HG03103 (cell line): ENCODE results near the gene EXOSC6.
"Not testable (repeated sequence)": the region's sequence is repeated elsewhere in the genome, so short reads cannot be mapped to it uniquely, and the experiment has no call there.

Experiments
- ATAC-seq: cut with Tn5 transposase; IDR thresholded peaks from one replicate; pipeline ENCODE4 v1.9.1; 2021; ENCODE audit warnings: low read depth; ENCODE audit not compliant: unreplicated experiment

Gene EXOSC6

DNA sequence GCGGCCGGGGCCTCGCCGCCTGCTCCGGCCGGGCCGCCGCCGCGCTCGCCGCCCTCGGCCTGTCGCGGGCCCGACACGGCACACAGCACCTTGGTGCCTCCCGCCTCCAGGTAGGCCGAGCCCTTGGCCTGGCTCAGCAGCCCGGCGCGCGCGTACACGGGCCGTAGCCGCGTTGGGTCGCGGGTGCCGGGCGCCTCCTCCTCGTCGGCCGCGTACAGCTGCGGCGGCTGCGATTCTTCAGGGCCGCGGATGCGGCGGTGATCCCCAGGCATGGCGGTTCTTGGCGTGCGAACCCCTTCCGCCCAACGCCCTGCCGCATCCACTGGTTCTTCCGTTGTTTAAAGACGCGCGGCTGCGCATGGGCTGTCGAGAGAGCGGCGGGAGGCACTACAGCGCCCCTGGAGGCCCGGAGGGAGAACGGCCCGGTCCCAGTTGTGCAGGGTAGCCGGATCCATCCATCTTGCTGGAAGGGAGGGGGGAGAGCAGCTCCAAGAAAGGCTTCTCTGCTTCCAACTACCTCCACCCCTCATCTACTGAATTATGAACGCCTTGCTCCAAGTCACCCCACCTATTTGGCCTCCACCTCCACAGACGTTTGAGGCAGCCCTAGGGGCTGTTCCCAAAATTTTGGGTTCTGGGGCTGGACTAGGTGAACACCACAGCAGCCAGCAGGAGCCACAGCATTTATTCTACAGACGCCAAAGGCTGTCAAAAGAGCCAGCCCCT is at the start of gene EXOSC6:
EXOSC6 (minus strand) TSS at position 312 of the 726 bp plus-strand sequence; CDS start at position 272, 40 bp downstream.
- ATAC-seq = peak; percentile 79

DNA sequence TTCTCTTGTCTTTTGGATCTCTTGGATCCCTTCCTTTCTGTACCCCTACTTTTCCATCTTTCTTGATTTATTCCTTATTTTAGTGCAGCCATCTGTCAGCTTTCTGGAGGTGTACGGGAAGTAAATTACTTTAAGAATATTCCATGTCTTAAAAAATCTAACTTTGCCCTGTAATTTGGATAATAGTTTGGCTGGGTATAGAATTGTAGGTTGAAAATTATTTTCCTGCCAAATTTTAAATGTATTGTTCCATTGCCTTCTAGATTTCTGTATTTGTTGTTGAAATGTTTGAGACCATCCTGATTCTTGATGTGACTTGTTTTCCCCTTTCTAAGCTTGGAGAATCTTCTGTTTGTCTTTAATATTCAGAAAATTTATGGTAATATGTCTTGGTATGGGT is 49.4 kb upstream of the EXOSC6 start:
- ATAC-seq = no peak

DNA sequence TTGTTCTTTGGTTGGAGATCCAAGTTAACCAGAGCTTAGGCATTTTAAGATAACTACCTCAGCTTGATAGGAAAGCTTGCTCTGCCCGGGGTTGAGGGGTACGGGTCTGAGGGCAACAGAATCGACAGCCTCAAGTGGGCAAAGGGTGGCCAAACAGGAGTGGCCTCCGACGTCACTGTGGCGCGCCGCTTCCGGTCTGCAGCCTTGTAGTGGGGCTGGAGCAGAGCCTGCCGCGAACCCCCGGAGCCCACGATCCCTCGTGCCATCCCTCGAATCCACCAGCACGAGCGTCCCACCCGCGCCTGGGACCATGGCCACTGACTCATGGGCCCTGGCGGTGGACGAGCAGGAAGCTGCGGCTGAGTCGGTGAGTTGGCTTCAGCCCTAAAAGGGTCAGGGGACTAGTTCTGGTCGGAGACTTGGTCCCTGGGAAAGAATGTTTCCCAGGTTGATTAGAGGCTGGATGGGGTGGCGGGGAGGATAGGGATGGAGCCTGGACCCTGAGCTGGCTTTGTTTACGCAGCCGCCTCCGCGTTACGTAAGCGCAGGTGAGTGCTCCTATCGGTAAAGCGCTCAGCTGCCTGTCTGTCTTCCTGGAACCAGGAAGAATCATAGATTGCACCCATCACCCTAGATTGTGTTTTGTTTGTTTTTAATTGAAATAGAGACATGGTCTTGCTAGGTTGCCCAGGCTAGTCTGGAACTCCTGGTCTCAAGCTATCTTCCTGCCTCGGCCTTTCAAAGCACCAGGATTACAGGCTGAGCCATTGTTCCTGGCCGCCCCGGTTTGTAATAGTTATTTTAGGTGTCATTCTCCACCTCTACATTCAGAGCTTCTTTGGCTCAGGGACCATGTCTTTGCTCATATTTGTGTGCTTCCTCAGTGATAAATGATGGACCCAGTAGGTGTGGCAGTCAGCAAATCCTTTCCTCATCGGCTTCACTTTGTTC is 47.5 kb upstream of the EXOSC6 start, which contains the start of gene DDX19B:
DDX19B (plus strand) TSS at position 199 of the 951 bp plus-strand sequence; CDS start at position 311, 112 bp downstream.
- ATAC-seq = peak; percentile 56

DNA sequence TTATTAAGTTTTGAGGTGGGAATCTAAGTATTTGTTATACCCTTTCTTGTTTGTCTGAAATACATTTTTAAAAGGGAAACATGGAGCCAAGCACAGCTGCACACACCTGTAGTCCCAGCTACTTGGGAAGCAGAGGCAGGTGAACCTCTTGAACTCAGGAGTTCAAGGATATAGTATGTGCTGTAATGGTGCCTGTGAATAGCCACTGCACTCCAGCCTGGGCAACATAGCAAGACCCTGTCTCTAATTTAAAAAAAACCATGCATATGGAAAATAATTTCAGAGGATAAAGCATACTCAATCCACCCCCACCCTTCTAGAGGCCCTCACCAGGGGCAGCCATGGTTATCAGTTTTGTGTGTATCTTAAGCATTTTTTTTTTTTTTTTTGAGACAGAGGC is 43.9 kb upstream of the EXOSC6 start:
- no peak for ATAC-seq

DNA sequence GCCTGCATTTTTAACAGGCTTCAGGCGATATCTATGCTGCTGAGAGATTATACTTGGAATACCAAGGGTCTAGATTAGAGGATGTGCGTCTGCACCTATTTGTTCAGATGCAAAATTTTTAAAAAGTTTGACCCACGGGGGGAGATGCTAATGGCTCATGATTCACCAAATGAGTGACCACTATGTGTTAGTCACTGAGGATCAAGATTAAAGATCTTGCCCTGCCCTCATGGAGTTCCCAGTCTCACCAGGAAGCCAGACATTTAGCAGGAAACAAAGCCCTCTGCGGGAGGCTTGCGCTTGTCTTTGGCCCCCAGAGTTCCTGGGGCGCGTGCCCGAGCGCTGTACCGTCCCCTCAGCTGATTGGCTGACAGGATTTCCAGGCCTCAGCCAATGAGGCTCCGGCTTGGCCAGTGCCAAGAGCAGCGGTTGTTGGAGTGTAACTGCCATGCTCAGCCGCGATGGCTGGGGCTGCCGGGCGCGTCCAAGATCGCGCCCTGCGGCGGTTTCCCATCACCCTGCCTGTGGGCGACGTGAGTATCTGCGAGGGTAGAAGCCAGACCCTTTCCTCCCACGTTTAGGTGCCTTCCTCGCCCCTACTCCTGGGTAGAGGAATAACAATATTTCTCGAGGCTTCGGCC is 42.8 kb upstream of the EXOSC6 start:
- ATAC-seq = no peak

DNA sequence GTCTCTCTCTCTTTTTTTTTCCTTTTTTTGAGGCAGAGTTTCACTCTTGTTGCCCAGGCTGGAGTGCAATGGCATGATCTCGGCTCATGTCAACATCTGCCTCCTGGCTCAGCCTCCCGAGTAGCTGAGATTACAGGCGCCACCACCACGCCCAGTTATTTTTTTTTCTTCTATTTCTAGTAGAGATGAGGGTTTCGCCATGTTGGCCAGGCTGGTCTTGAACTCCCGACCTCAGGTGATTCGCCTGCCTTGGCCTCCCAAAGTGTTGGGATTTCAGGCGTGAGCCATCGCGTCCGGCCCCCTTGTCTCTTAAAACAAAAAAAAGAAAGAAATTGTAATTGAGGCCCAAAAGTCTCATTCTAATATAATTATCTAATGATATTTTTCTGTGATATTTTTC is 40.4 kb upstream of the EXOSC6 start:
- not testable (repeated sequence) for ATAC-seq

DNA sequence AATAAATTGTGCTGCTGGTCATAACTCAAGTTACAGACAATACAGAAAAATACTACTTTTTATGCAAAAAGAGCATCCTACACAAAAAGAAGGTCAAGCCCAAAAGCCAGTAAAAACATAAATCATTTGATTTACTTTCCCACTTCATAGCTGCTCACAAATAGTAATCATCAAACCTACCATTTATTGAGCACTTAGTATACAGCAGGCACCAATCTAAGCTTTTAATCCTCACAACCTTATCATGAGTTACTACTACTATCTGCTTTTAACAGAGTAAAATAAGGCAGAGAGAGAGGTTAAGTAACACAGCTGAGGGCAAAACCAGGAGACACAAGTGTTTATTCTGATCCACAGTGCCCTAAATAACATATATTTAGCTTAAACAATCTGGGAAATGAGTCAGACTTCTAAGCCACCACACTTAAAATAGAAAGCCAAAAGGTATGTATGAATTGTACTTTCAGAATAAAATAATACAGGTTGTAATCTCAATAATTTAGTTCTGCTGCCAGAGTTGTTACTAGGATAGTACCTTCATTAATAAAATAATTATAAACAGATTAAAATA is 39.3 kb upstream of the EXOSC6 start:
- no peak for ATAC-seq

DNA sequence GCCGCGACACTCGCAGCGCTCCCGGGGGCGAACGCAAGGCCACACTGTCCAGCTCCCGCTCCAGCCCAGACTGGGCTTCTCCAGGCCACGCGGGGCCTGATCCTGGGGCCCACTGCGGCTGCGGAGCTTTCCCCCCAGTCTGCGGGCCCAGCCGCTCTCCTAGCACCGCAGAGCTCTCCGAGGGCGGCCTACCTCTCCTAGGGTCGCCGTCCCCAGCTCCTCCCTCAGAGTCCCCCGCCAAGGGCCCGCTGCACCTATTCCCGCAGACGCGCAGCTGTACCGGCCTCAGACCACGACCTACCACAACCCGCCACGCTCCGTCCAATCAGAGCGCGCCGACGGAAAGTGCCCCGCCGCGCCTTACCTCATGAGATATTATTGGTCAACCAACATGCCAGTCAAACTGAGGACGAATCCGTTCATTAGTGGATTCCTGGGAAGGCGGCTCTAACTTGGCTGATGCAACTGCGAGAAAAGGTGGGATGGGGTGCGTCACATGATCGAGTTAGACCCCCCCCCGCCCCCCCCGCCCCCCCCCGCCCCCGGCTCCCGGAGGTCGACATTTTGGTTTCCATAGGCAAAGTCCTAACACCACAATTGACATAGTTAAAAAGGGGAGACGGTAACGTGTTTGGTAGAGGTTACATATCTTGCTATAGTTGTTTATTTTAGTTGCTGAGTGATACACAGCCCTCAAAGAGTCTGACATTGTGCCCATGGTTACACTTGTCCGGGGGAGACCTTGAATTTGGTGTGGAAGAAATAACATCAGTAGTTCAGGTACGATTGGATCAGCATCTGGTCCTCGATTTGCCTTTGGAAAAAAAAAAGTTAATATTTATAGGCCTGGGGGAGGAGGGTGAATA is 37.7 kb upstream of the EXOSC6 start, which contains the start of gene AARS1:
AARS1 (minus strand) TSS at position 278 of the 866 bp plus-strand sequence. CDS start 6,743 bp downstream, outside the sequence.
- ATAC-seq = peak; percentile 97

DNA sequence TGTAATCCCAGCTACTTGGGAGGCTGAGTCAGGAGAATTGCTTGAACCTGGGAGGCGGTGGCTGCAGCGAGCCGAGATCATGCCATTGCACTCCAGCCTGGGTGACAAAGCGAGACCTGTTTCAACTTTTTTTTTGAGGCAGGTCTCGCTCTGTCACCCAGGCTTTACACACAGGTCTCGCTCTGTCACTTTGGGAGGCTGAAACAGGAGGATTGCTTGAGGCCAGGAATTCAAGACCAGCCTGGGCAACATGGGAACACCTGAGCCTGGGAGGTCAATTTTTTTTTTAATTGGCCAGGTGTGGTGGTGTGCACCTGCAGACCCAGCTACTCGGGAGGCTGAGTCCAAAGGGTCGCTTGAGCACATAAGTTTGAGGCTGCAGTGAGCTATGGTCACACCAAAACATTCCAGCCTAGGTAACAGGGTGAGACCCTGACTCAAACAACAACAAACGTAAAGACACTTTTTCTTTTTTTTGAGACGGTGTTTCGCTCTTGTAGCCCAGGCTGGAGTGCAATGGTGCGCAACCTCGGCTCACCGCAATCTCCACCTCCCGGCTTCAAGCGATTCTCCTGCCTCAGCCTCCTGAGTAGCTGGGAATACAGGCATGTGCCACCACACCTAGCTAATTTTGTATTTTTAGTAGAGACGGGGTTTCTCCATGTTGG is 35.7 kb upstream of the EXOSC6 start:
- not testable (repeated sequence) for ATAC-seq

DNA sequence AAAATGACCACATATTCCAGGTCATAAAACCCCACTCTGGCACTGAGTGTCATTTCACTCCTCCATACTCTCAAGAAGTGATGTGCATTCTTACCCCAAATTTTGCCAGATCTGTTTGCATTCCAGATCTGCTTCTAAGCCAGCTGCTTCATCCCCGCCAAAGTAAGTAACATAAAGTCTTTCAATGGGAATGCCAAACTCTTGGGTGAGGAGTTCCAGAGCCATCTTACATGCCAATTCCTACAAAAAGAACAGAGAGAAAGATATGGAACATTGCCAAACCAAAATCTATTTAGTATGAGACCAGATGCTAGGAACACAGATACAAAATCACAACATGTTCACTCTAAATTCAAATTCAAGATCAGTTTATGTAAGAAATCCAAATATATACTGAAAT is 24.7 kb upstream of the EXOSC6 start:
- no peak for ATAC-seq

DNA sequence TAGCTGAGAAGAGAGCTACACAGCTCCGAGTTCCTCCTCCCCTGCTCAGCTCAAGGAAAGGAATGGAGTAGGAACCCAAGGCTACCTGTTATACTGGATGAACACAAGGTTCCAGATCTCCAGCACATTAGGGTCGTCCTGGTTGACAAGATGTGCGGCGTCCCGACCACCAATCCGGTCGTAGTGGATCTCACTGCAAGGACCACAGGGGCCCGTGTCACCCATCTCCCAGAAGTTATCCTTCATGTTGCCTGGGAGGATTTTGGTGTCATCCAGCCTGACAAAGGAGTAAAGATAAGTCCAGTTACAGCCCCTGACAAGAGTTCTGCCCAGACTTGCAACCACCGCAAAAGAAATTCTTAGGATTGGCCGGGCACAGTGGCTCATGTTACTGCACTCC is 20.0 kb upstream of the EXOSC6 start:
- ATAC-seq = no peak

DNA sequence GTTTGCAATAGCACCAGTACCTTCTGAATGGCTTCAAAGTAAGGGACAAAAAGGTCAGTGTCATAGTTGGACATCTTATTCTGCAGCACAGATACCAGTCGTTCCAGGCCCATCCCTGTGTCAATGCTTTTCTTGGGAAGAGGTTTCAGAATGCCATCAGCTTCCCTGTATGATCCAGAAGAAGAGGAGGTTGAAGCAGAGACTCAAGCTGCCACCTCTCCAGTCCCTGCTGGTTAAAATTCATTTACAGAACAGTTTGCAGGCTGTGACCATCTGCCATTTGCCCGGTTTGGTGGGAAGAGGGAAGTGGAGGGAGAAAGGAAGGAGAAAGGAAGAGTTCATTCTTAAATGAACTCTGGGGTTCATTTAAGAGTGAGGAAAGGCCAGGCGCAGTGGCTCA is 18.4 kb upstream of the EXOSC6 start:
- no peak for ATAC-seq

DNA sequence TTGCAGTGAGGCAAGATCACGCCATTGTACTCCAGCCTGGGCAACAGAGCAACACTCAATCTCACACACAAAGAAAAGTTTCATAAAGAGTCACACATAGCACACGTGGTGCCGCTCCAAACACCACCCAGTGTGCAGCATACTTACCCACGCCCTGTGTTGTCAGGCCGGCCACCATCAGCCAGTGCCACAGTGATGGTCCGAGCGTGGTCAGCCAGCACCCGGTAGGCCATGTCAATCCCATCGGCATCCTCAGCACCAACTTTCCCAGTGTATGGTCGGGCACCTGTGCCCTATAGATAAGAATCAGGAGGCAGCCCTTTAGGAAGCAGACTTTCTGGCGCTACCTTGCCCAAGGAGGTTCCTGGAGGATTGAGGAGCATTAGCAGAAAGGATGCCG is 17.7 kb upstream of the EXOSC6 start:
- ATAC-seq = no peak

DNA sequence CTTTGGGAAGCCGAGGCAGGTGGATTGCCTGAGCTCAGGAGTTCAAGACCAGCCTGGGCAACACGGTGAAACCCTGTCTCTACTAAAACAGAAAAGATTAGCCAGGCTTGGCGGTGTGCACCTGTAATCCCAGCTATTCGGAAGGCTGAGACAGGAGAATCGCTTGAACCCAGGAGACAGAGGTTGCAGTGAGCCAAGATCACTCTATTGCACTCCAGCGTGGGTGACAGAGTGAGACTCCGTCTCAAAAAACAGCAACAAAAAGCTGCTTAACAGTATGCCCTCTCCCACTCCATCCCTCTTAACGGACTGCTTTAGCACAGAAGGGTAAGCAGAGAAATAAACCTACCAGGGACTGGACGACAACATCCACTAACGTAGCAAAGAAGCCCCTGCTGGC is 16.2 kb upstream of the EXOSC6 start:
- ATAC-seq = not testable (repeated sequence)

DNA sequence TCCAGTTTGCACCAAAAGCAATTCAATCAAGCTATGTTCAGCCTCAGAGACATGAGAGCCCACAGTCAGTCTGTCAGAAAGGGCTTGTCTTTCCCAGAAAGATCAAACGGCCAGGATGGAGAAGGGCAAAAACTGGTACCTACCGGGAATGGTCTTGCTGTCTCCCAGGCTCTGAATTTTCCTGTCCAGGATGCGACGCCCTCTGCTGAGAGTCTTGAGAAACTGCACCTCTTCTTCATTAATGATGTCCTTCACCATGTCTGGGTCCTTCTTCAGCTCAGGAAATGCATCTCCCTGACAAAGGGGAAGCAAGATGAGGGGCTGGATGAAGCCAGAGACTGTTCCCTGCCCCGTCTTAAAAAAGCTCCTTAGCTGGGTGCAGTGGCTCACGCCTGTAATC is 15.8 kb upstream of the EXOSC6 start:
- no peak for ATAC-seq

DNA sequence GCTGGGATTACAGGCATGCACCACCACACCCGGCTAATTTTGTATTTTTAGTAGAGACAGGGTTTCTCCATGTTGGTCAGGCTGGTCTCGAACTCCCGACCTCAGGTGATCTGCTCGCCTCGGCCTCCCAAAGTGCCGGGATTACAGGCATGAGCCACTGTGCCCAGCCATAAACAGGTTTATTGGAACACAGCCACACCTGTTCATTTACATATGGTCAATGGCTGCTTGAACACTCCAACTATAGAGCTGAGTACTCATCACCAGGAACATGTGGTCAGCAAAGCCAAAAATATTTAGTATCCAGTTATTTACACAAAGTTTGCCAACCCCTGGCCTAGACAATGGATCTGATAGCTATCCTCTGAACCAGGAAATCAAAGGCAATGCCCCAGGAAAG is 8.2 kb upstream of the EXOSC6 start:
- ATAC-seq = not testable (repeated sequence)

DNA sequence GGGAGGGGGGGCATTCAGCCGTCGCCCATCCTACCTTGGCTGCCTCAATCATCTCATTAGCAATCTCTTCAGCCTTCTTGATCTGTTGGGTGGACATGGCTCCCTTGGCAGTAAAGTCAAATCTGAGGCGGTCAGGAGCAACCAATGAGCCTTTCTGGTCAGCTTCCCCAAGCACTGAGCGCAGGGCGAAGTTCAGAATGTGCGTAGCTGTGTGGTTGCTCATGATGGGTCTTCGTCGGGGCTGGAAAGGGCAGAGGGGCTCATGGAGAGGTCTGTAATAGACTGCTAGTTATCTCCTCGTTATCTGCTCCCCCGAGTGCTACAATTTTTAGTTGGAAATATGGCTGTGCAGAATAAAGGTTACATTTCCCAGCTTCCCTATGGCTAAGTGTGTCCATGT is 7.2 kb upstream of the EXOSC6 start:
- no peak for ATAC-seq

DNA sequence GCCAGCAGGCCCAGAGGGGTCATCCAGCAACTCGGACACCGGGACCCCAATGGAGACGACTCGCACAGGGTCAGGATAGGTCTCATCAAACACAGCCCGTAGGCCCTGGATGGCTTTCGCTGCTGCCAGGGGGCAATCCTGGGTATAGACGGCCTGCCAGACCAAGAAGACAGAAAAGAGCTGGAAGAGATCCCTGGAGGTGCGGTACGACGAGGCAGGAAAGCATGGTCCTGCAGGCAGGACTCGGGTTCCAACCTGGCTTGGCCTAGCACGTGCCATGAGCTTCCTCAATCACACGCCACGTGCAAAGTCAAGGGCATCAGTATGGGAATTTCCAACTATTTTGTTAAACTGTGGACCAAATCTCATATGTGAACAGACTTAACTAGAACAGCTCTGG is 6.3 kb upstream of the EXOSC6 start:
- no peak for ATAC-seq

DNA sequence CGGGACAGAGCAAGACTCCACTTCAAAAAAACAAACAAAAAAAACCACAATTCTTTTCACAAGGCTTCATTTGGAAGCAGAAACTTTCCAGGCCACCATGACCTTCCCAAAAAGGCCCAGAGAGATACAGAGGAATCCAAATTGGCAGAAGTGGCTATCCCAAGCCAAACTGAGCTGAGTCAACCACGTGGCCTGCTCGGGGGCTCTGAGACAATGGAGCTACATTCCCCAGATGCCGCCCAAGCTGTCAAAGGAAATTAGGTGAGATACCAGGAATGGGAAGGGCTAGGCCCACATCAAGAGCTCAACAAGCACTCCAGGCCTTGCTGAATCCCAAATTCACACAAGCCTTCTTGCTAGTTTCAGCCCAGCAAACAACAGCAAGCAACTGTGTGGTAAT is 5.7 kb upstream of the EXOSC6 start:
- no peak for ATAC-seq
